IMR-90 (cell line): ENCODE measurements around the gene UMODL1. TPM values are rescaled to one million over a fixed set of nuclear protein-coding genes. Genes with fewer than 3 reads are reported as not detected.

Experiments
- polyA plus RNA-seq, 3 experiments: library from polyadenylated mRNA; depleted of rRNA; stranded (reverse); fragments of >200 nt; gene quantifications; 2 replicates each; pipeline ENCODE4 v1.2.3, GENCODE V29; 2012; ENCODE audit warnings: low replicate concordance in 1 of 3
- total RNA-seq: library from RNA; depleted of rRNA; stranded (reverse); fragments of >200 nt; gene quantifications from 2 replicates; pipeline ENCODE4 v1.2.3, GENCODE V29; 2012
- TF ChIP-seq, protein P1 (sequence below): conservative IDR thresholded peaks from 2 replicates; pipeline ENCODE4 v1.5.1; 2012; ENCODE audit warnings: mild to moderate bottlenecking, low read depth, low read length, improper control_type of control experiment

Gene UMODL1
- total and polyA plus RNA-seq, 2 of the 4 experiments (the other 2 are of a cell fraction): 0.02 TPM; not detected in 1

DNA sequence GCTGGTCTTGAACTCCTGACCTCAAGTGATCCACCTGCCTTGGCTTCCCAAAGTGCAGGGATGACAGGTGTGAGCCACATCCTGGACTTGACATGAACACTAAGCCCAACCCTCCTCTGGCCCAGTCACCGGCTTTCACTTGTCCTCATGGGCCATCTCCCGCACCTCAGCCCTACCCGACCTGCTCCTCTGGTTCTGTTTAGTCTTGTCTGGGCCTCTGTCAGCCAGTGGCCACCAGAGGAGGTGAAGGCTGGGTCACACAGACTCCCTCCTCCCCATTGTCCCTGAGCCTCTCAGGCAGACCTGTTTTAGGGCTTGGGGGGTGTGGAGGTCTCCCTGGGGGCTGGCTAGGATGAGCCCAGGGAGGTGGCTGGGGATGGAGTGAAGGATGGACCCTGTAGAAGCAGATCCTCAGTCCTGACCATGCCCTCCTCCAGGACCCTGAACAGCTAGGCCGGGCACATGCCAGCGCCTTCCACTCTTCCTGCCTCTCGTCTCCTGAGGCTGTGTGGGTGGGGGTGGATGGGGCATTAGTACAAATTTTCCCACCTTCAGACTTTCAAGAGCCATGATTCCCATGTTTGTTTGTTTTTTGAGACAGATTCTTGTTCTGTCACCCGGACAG, 26.1 kb upstream of the UMODL1 start (continued):
- TF ChIP-seq, protein P1, sequence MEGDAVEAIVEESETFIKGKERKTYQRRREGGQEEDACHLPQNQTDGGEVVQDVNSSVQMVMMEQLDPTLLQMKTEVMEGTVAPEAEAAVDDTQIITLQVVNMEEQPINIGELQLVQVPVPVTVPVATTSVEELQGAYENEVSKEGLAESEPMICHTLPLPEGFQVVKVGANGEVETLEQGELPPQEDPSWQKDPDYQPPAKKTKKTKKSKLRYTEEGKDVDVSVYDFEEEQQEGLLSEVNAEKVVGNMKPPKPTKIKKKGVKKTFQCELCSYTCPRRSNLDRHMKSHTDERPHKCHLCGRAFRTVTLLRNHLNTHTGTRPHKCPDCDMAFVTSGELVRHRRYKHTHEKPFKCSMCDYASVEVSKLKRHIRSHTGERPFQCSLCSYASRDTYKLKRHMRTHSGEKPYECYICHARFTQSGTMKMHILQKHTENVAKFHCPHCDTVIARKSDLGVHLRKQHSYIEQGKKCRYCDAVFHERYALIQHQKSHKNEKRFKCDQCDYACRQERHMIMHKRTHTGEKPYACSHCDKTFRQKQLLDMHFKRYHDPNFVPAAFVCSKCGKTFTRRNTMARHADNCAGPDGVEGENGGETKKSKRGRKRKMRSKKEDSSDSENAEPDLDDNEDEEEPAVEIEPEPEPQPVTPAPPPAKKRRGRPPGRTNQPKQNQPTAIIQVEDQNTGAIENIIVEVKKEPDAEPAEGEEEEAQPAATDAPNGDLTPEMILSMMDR: no peak
